ENCODE measurements around the gene NUDC. TPM values are rescaled to one million over a fixed set of nuclear protein-coding genes. Genes with fewer than 3 reads are reported as not detected.

NUDC gene
- total RNA-seq, 1 donor from 2014 or later: 70.2 TPM

DNA sequence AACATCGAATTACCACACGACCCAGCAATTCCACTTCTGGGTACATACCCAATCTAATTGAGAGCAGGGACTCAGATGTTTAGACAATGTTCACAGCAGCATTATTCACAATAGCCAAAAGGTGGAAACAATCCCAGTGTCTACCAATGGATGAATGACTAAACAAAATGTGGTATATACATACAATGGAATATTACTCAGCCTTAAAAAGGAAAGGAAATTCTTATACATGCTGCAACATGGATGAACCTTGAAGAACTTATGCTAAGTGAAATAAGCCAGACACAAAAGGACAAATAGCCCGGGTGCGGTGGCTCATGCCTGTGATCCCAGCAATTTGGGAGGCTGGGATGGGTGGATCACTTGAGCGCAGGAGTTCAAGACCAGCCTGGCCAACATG, 31.8 kb downstream of the NUDC start:
- Mint-ChIP-seq H3K4me1 (ENCODE audit: low read depth, unreplicated experiment) (peaks cover 2% of the 10 kb centered on the region), H3K4me3 (ENCODE audit: unreplicated experiment) (no peak overlapping the region), H3K27ac (ENCODE audit: unreplicated experiment) (no peak overlapping the region), H3K36me3 (ENCODE audit: low read depth, unreplicated experiment) (peaks cover 24% of the 10 kb centered on the region), H3K9me3 (ENCODE audit: unreplicated experiment) (peaks cover 7% of the 10 kb centered on the region), H3K27me3 (ENCODE audit: low read depth, unreplicated experiment) (peaks cover 5% of the 10 kb centered on the region)
- Histone ChIP-seq H3K9ac (ENCODE audit: low read length) (no peak overlapping the region), H3K4me2 (ENCODE audit: low read length) (no peak overlapping the region), H3K27me3 (ENCODE audit: insufficient read depth, low read length) (peaks cover under 1% of the 10 kb centered on the region), H4K20me1 (ENCODE audit: insufficient read depth, low read length) (no peaks in the 10 kb centered on the region), H3K79me2 (ENCODE audit: insufficient read depth, low read length) (no peaks in the 10 kb centered on the region), H3K27ac (ENCODE audit: low read depth, low read length) (no peak overlapping the region), H3K36me3 (ENCODE audit: insufficient read depth, low read length) (no peaks in the 10 kb centered on the region), H3K4me3 (ENCODE audit: insufficient read depth, low read depth, low read length) (no peak overlapping the region), H3K9me3 (ENCODE audit: insufficient read depth, low read depth, low read length) (no peaks in the 10 kb centered on the region), H2AFZ (ENCODE audit: low read depth, low read length) (no peak overlapping the region), H3K4me1 (ENCODE audit: insufficient read depth, low read length) (no peaks in the 10 kb centered on the region)
- FAIRE-seq: no peak
- DNase-seq (ENCODE audit: low read depth): no peak
- TF ChIP-seq EZH2 (IDR thresholded peaks at IDR 0.05; ENCODE audit: insufficient read depth, low read length): no peak
- TF ChIP-seq, protein P1, sequence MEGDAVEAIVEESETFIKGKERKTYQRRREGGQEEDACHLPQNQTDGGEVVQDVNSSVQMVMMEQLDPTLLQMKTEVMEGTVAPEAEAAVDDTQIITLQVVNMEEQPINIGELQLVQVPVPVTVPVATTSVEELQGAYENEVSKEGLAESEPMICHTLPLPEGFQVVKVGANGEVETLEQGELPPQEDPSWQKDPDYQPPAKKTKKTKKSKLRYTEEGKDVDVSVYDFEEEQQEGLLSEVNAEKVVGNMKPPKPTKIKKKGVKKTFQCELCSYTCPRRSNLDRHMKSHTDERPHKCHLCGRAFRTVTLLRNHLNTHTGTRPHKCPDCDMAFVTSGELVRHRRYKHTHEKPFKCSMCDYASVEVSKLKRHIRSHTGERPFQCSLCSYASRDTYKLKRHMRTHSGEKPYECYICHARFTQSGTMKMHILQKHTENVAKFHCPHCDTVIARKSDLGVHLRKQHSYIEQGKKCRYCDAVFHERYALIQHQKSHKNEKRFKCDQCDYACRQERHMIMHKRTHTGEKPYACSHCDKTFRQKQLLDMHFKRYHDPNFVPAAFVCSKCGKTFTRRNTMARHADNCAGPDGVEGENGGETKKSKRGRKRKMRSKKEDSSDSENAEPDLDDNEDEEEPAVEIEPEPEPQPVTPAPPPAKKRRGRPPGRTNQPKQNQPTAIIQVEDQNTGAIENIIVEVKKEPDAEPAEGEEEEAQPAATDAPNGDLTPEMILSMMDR (IDR thresholded peaks at IDR 0.05; ENCODE audit: insufficient read depth, low read depth, low read length): no peak

DNA sequence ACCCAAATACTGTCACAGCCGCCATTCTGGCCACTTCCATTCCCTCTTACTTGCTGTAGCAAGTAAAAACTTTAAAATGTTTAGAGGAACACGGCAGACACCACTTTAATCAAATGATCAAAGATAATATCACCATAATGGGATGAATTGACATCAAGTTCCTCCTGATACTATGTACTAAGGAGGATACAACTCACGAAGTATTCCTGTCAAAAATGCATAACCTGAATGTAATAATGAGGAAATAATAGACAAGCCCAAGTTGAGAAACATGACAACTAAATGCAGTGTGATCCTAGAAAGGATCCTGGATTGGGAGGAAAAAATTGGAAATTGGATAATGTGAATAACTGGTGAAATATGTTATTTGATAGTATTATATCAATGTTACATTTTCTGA, 34.8 kb downstream of the NUDC start:
- H3K4me2 ChIP-seq (ENCODE audit: low read length): no peak overlapping the region
- no peak overlapping the region for H3K27ac ChIP-seq (ENCODE audit: low read depth, low read length)
- H3K9ac ChIP-seq (ENCODE audit: low read length): no peak overlapping the region
- H3K4me1 ChIP-seq (ENCODE audit: insufficient read depth, low read length): no peaks in the 10 kb centered on the region
- H3K27me3 ChIP-seq (ENCODE audit: insufficient read depth, low read length): peaks cover 26% of the 10 kb centered on the region
- Mint-ChIP-seq H3K36me3 (ENCODE audit: low read depth, unreplicated experiment) (peaks cover 13% of the 10 kb centered on the region), H3K4me3 (ENCODE audit: unreplicated experiment) (no peak overlapping the region), H3K9me3 (ENCODE audit: unreplicated experiment) (peaks cover 5% of the 10 kb centered on the region), H3K4me1 (ENCODE audit: low read depth, unreplicated experiment) (no peaks in the 10 kb centered on the region), H3K27ac (ENCODE audit: unreplicated experiment) (no peak overlapping the region), H3K27me3 (ENCODE audit: low read depth, unreplicated experiment) (peaks cover 20% of the 10 kb centered on the region)
- FAIRE-seq: no peak
- TF ChIP-seq EZH2 (IDR thresholded peaks at IDR 0.05; ENCODE audit: insufficient read depth, low read length): no peak
- TF ChIP-seq, protein P1 (IDR thresholded peaks at IDR 0.05; ENCODE audit: insufficient read depth, low read depth, low read length): no peak
- no peaks in the 10 kb centered on the region for H3K9me3 ChIP-seq (ENCODE audit: insufficient read depth, low read depth, low read length)
- H3K4me3 ChIP-seq (ENCODE audit: insufficient read depth, low read depth, low read length): no peak overlapping the region
- H3K79me2 ChIP-seq (ENCODE audit: insufficient read depth, low read length): no peaks in the 10 kb centered on the region
- H3K36me3 ChIP-seq (ENCODE audit: insufficient read depth, low read length): no peaks in the 10 kb centered on the region
- no peaks in the 10 kb centered on the region for H4K20me1 ChIP-seq (ENCODE audit: insufficient read depth, low read length)
- no peak for DNase-seq (ENCODE audit: low read depth)
- no peak overlapping the region for H2AFZ ChIP-seq (ENCODE audit: low read depth, low read length)

DNA sequence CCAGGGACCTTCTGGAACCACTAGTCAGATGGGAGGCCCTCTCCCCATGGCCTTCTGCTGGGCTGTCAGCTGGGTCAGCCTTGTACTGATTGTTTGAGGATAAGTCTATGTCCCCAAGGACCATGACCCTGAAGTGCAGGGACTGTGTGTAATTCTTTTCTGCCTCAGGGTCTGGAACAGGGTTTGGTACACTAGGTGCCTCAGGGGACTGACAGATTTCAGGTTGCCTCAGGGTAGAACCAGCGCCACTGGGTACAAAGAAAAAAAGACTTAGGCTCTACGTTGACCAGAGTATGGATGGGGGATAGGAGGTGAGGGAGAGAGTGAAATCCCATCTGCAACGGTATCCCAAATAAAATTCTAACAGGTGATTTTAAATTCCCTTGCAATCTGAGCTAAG, 35.8 kb downstream of the NUDC start:
- Histone ChIP-seq H3K36me3 (ENCODE audit: insufficient read depth, low read length) (no peaks in the 10 kb centered on the region), H3K9me3 (ENCODE audit: insufficient read depth, low read depth, low read length) (no peaks in the 10 kb centered on the region), H3K9ac (ENCODE audit: low read length) (no peak overlapping the region), H2AFZ (ENCODE audit: low read depth, low read length) (no peak overlapping the region), H3K4me3 (ENCODE audit: insufficient read depth, low read depth, low read length) (no peak overlapping the region), H4K20me1 (ENCODE audit: insufficient read depth, low read length) (no peaks in the 10 kb centered on the region), H3K27ac (ENCODE audit: low read depth, low read length) (no peak overlapping the region), H3K4me1 (ENCODE audit: insufficient read depth, low read length) (peaks cover 5% of the 10 kb centered on the region), H3K27me3 (ENCODE audit: insufficient read depth, low read length) (peaks cover 26% of the 10 kb centered on the region), H3K79me2 (ENCODE audit: insufficient read depth, low read length) (no peaks in the 10 kb centered on the region), H3K4me2 (ENCODE audit: low read length) (no peak overlapping the region)
- FAIRE-seq (no peak), DNase-seq (ENCODE audit: low read depth) (no peak)
- Mint-ChIP-seq H3K36me3 (ENCODE audit: low read depth, unreplicated experiment) (peaks cover 11% of the 10 kb centered on the region), H3K4me1 (ENCODE audit: low read depth, unreplicated experiment) (no peaks in the 10 kb centered on the region), H3K9me3 (ENCODE audit: unreplicated experiment) (peaks cover 5% of the 10 kb centered on the region), H3K27me3 (ENCODE audit: low read depth, unreplicated experiment) (peaks cover 20% of the 10 kb centered on the region), H3K4me3 (ENCODE audit: unreplicated experiment) (no peak overlapping the region), H3K27ac (ENCODE audit: unreplicated experiment) (no peak overlapping the region)
- TF ChIP-seq EZH2 (IDR thresholded peaks at IDR 0.05; ENCODE audit: insufficient read depth, low read length): no peak
- TF ChIP-seq, protein P1 (IDR thresholded peaks at IDR 0.05; ENCODE audit: insufficient read depth, low read depth, low read length): no peak
